Measurements from ENCODE around the gene ENOPH1. TPM values are rescaled to one million over a fixed set of nuclear protein-coding genes. Genes with fewer than 3 reads are reported as not detected.
A peak's percentile ranks its signal among the peaks of the same experiment; 100 is the strongest.
"Not testable (repeated sequence)": the region's sequence is repeated elsewhere in the genome, so short reads cannot be mapped to it uniquely, and the experiment has no call there.

Gene ENOPH1
- total RNA-seq, result 23.7 TPM
- long read RNA-seq, transcript ENOPH1-203 (6 exons, 1,874 nt), result minor isoform, 8 of 97 reads
- long read RNA-seq, transcript ENOPH1-201 (6 exons, 2,025 nt), result major isoform, 78 of 97 reads
- long read RNA-seq, partial matches to known transcripts, result 2 of 97 reads
- long read RNA-seq, other reads (novel, unspliced or antisense), result 7 of 97 reads

GRCh38 chr4:82430193-82430963 lies at the start of gene ENOPH1, which contains the start of gene HNRNPDL:
Gene ENOPH1, plus strand, starts transcription at chr4:82430590. Its CDS starts 240 bp downstream, at chr4:82430830.
Gene HNRNPDL, minus strand, starts transcription at chr4:82430462. Its CDS starts 772 bp downstream, at chr4:82429690.
- peak; percentile 98 for DNase-seq
- TF ChIP-seq, protein P1, sequence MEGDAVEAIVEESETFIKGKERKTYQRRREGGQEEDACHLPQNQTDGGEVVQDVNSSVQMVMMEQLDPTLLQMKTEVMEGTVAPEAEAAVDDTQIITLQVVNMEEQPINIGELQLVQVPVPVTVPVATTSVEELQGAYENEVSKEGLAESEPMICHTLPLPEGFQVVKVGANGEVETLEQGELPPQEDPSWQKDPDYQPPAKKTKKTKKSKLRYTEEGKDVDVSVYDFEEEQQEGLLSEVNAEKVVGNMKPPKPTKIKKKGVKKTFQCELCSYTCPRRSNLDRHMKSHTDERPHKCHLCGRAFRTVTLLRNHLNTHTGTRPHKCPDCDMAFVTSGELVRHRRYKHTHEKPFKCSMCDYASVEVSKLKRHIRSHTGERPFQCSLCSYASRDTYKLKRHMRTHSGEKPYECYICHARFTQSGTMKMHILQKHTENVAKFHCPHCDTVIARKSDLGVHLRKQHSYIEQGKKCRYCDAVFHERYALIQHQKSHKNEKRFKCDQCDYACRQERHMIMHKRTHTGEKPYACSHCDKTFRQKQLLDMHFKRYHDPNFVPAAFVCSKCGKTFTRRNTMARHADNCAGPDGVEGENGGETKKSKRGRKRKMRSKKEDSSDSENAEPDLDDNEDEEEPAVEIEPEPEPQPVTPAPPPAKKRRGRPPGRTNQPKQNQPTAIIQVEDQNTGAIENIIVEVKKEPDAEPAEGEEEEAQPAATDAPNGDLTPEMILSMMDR (IDR thresholded peaks at IDR 0.05), result no peak
- ATAC-seq, result peak; percentile 91 to 92
- Histone ChIP-seq H3K27ac (peak within 1 kb of the TSS; percentile 98), H3K4me1 (peaks cover 42% of the 10 kb centered on the region), H3K9me3 (no peaks in the 10 kb centered on the region), H3K4me3 (peak within 1 kb of the TSS; percentile 95), H3K27me3 (ENCODE audit: low read depth) (no peaks in the 10 kb centered on the region), H3K36me3 (peaks cover 27% of the 10 kb centered on the region)
- intact Hi-C loops (cut with DNase I), result no loop called here

DNA sequence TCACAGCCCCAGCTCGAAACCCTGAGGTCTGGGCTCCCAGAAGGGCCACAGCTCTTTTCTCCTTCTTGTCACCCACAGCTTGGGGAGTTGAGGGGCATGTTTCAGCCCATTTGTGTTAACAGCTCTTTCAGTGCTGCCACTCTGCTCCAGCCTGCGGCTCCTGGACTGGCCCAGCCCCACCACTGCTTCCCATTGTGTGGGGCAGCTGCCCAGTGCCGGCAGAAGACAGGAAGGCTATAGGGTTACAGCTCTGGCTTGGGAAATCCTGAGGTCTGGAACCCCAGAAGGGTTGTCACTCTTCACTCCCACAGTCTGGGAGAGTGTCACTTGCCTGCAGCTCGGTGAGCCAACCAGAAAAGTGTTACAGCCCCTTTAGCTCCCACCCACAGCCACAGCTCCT lies 49.6 kb upstream of the ENOPH1 start:
- peaks cover 5% of the 10 kb centered on the region for H3K4me1 ChIP-seq
- DNase-seq (no peak), ATAC-seq (peak in 1 of 2 donors; percentile 16)
- H3K4me3 ChIP-seq, result no peak overlapping the region
- no peaks in the 10 kb centered on the region for H3K9me3 ChIP-seq
- TF ChIP-seq, protein P1 (IDR thresholded peaks at IDR 0.05), result no peak
- no peak overlapping the region for H3K27ac ChIP-seq
- intact Hi-C loops (cut with DNase I), result no loop called here
- H3K36me3 ChIP-seq, result no peaks in the 10 kb centered on the region
- H3K27me3 ChIP-seq (ENCODE audit: low read depth), result no peaks in the 10 kb centered on the region

- no peak overlapping the region for H3K27ac ChIP-seq
- H3K9me3 ChIP-seq, result no peaks in the 10 kb centered on the region
- H3K4me3 ChIP-seq, result no peak overlapping the region
- no peaks in the 10 kb centered on the region for H3K36me3 ChIP-seq
- no peaks in the 10 kb centered on the region for H3K27me3 ChIP-seq (ENCODE audit: low read depth)
- ATAC-seq (no peak), DNase-seq (no peak)
- intact Hi-C loops (cut with DNase I), result no loop called here
- peaks cover under 1% of the 10 kb centered on the region for H3K4me1 ChIP-seq
- TF ChIP-seq, protein P1 (IDR thresholded peaks at IDR 0.05), result no peak
Measured at GRCh38 chr4:82381235-82381634, 49.2 kb upstream of the ENOPH1 start.

DNA sequence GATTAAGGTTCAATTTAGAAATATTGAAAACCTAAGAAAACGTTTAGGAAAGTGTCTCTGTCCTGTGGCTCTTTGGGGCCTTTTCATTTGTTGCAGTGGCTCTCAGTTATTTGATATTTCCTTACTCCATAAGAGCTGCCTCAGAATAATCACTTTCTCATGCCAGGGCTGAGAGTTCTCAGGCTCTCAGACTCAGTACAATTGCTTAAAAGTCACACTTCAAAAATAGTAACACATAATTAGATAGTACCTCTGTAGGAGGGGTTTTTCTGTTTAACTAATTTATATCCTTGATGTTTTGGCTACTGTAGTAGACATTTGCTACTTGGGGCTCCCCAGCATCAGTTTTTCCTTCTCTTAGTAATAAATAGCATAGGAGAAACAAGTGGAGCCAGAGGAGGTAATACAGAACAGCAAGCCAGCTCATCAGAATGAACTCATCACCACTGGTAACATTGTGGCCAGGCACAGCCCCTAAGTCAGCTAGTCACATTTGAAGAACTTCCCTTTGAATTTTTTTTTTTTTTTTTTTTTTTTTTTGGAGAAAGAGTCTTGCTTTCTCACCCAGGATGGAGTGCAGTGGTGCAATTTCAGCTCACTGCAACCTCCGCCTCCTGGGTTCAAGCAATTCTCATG lies 48.6 kb upstream of the ENOPH1 start:
- Histone ChIP-seq H3K27ac (no peak overlapping the region), H3K4me1 (no peaks in the 10 kb centered on the region), H3K4me3 (no peak overlapping the region), H3K27me3 (ENCODE audit: low read depth) (no peaks in the 10 kb centered on the region), H3K9me3 (no peaks in the 10 kb centered on the region), H3K36me3 (no peaks in the 10 kb centered on the region)
- TF ChIP-seq, protein P1 (IDR thresholded peaks at IDR 0.05), result no peak
- no peak for DNase-seq
- no peak for ATAC-seq
- intact Hi-C loops (cut with DNase I), result no loop called here

DNA sequence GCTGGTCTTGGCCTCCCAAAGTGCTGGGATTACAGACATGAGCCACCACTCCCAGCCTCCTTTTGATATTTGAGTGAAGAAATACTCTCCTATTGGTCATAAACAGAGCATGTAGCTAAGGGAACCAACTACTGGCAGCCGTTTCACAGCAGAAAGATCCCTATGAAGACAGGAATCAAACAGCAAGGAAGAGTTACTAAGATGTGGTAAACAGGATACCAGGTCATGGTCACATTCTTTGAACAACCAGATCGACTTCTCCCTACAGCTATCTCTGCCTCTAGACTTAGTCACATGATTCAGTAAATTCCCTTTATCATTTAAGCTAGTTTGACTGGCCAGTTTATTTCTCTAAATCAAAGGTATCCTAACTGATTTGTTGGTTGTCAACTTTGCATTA lies 47.6 kb upstream of the ENOPH1 start:
- intact Hi-C loops (cut with DNase I), result no loop called here

GRCh38 chr4:82386312-82386711 lies 44.1 kb upstream of the ENOPH1 start:
- intact Hi-C loops (cut with DNase I); H3K4me3 ChIP-seq; ATAC-seq; H3K36me3 ChIP-seq; H3K4me1 ChIP-seq; DNase-seq; H3K27ac ChIP-seq; H3K9me3 ChIP-seq; H3K27me3 ChIP-seq (ENCODE audit: low read depth): not testable (repeated sequence)

More for the DNA sequence above, 47.6 kb upstream of the ENOPH1 start:
- ATAC-seq, result no peak
- DNase-seq, result no peak
- Histone ChIP-seq H3K4me1 (no peaks in the 10 kb centered on the region), H3K9me3 (no peaks in the 10 kb centered on the region), H3K4me3 (no peak overlapping the region), H3K27me3 (ENCODE audit: low read depth) (no peaks in the 10 kb centered on the region), H3K27ac (no peak overlapping the region), H3K36me3 (no peaks in the 10 kb centered on the region)
- TF ChIP-seq, protein P1 (IDR thresholded peaks at IDR 0.05), result no peak

All from lower lobe of right lung (tissue), 2 donors.